ENCODE measurements around the gene GRK2.

- TF ChIP-seq POLR2A (IDR thresholded peaks at IDR 0.05; ENCODE audit: low read depth, low read length) (no peak), SPI1 (IDR thresholded peaks at IDR 0.05; ENCODE audit: low read depth, low read length) (no peak), TAF1 (IDR thresholded peaks at IDR 0.05; ENCODE audit: low read depth, low read length) (no peak), POLR2AphosphoS5 (IDR thresholded peaks at IDR 0.05; ENCODE audit: low read depth, low read length) (no peak), PAX5 (IDR thresholded peaks at IDR 0.05; ENCODE audit: insufficient read depth, low read length, severe bottlenecking) (no peak), POU2F2 (IDR thresholded peaks at IDR 0.05; ENCODE audit: low read depth, low read length) (no peak)
These were observed 55.8 kb downstream of the GRK2 start for GRCh38 chr11:67322049-67322448.
